Lung (tissue), 12 donors: Measurements from ENCODE around the gene PRDM5. TPM values are rescaled to one million over a fixed set of nuclear protein-coding genes. Genes with fewer than 3 reads are reported as not detected.

Experiments
- ATAC-seq: fragments of 200-7000 bp; cut with Tn5 transposase; one replicate; pipeline ENCODE4 v1.9.1; 2020; ENCODE audit warnings: moderate number of reproducible peaks; ENCODE audit not compliant: insufficient read depth, low FRiP score
- DNase-seq, 3 donors: peaks; one replicate each; pipeline ENCODE4 v3.0.0-alpha.2; 2013 to 2017
- H3K27ac ChIP-seq, 2 donors: one replicate each; pipeline ENCODE4 v1.5.1; 2013; ENCODE audit warnings: mild to moderate bottlenecking in 2 of 2, moderate library complexity in 2 of 2, control low read depth in 1 of 2, inconsistent platforms in 1 of 2, low read depth in 1 of 2, low read length in 1 of 2
- H3K27me3 ChIP-seq, 3 donors: one replicate each; pipeline ENCODE4 v1.5.1; 2013; ENCODE audit warnings: low read length in 2 of 3; ENCODE audit not compliant: control insufficient read depth in 3 of 3, insufficient read depth in 3 of 3
- H3K36me3 ChIP-seq, 4 donors: one replicate each; pipeline ENCODE4 v1.5.1; 2013; ENCODE audit warnings: low read length in 4 of 4, mild to moderate bottlenecking in 1 of 4, moderate library complexity in 1 of 4; ENCODE audit not compliant: control insufficient read depth in 4 of 4, insufficient read depth in 4 of 4
- H3K4me1 ChIP-seq, 5 donors: one replicate each; pipeline ENCODE4 v1.5.1; 2013; ENCODE audit warnings: low read length in 5 of 5, mild to moderate bottlenecking in 2 of 5, moderate library complexity in 1 of 5; ENCODE audit not compliant: control insufficient read depth in 5 of 5, insufficient read depth in 5 of 5
- H3K4me3 ChIP-seq: one replicate; pipeline ENCODE4 v1.5.1; 2013; ENCODE audit warnings: mild to moderate bottlenecking, control low read depth, moderate library complexity
- H3K9ac ChIP-seq, 2 donors: one replicate each; pipeline ENCODE4 v1.5.1; 2013; ENCODE audit warnings: low read length in 2 of 2, control low read depth in 1 of 2; ENCODE audit not compliant: insufficient read depth in 1 of 2
- H3K9me3 ChIP-seq, 4 donors: one replicate each; pipeline ENCODE4 v1.5.1; 2013; ENCODE audit warnings: low read length in 3 of 4, mild to moderate bottlenecking in 1 of 4, moderate library complexity in 1 of 4; ENCODE audit not compliant: control insufficient read depth in 4 of 4, insufficient read depth in 3 of 4
- CTCF ChIP-seq: IDR thresholded peaks from 2 replicates; pipeline ENCODE4 v1.5.1; 2012; ENCODE audit warnings: mild to moderate bottlenecking; ENCODE audit errors: control extremely low read depth, extremely low read depth
- WGBS, 2 donors: extraction: QIAGEN DNeasy Blood & Tissue Kit; methylation state at CpG; one replicate each; pipeline ENCODE4 v1.1.7; 2013; 5-methylcytosine and 5-hydroxymethylcytosine counted together
- polyA plus RNA-seq, 2 donors: library from polyadenylated mRNA; stranded (reverse); fragments of 200-250 nt; gene quantifications; one replicate each; pipeline ENCODE4 v1.2.1, GENCODE V29; 2013
- total RNA-seq, 2 donors: library from RNA; depleted of rRNA in 1 of 2; stranded (reverse); fragments of >200 nt in 1 of 2; gene quantifications; one replicate each; pipeline ENCODE4 v1.2.1, GENCODE V29; 2014 to 2021
- donor health status: control.
- donor health status: control.
- donor health status: Bipolar disorder and iron deficiency.
- donor health status: healthy.
- donor health status: DM: yes; HTN: yes; CAD: no.

Gene PRDM5
- total and polyA plus RNA-seq, 4 donors: 3.0 to 57.6 (median 9.2) TPM

- no peak overlapping the region for H3K27ac ChIP-seq
- TF ChIP-seq CTCF: no peak
- no peaks in the 10 kb centered on the region for H3K27me3 ChIP-seq
- H3K4me3 ChIP-seq: no peak overlapping the region
- H3K36me3 ChIP-seq: no peaks in the 10 kb centered on the region
- ATAC-seq (no peak), DNase-seq (peak in 2 of 3 donors; percentile 11 to 22)
- no peaks in the 10 kb centered on the region for H3K9me3 ChIP-seq
- WGBS, 2 donors: 74 to 81% methylated on average over 3 of the region's 3 CpGs
- no peaks in the 10 kb centered on the region for H3K4me1 ChIP-seq
- H3K9ac ChIP-seq: no peak overlapping the region
Measured at GRCh38 chr4:120942776-120943175, 20.2 kb upstream of the PRDM5 start.

GRCh38 chr4:120940547-120940946, 18.0 kb upstream of the PRDM5 start:
- Histone ChIP-seq H3K36me3 (no peaks in the 10 kb centered on the region), H3K9me3 (peaks cover 0 to 2% (median 0%) of the 10 kb centered on the region in 4 donors), H3K27me3 (no peaks in the 10 kb centered on the region), H3K27ac (no peak overlapping the region), H3K9ac (no peak overlapping the region), H3K4me1 (no peaks in the 10 kb centered on the region), H3K4me3 (no peak overlapping the region)
- 92 to 94% methylated on average over 2 of the region's 2 CpGs for WGBS, 2 donors
- DNase-seq (no peak), ATAC-seq (no peak)
- no peak for TF ChIP-seq CTCF

- Histone ChIP-seq H3K4me1 (no peaks in the 10 kb centered on the region), H3K36me3 (no peaks in the 10 kb centered on the region), H3K9me3 (peaks cover 0 to 2% (median 0%) of the 10 kb centered on the region in 4 donors), H3K27me3 (no peaks in the 10 kb centered on the region), H3K4me3 (no peak overlapping the region), H3K9ac (no peak overlapping the region), H3K27ac (no peak overlapping the region)
- no peak for TF ChIP-seq CTCF
- DNase-seq (no peak), ATAC-seq (no peak)
Measured at GRCh38 chr4:120939693-120940092, 17.2 kb upstream of the PRDM5 start.

- Histone ChIP-seq H3K4me3 (no peak overlapping the region), H3K9ac (no peak overlapping the region), H3K36me3 (no peaks in the 10 kb centered on the region), H3K27ac (no peak overlapping the region), H3K27me3 (no peaks in the 10 kb centered on the region), H3K4me1 (no peaks in the 10 kb centered on the region), H3K9me3 (no peaks in the 10 kb centered on the region)
- 81 to 92% methylated on average over 1 of the region's 1 CpG for WGBS, 2 donors
- no peak for ATAC-seq
- DNase-seq: no peak
- no peak for TF ChIP-seq CTCF
Measured at GRCh38 chr4:120929847-120930246, 7.3 kb upstream of the PRDM5 start.
